Esophagus muscularis mucosa (tissue), 3 donors: Measurements from ENCODE around the gene BRMS1L.

ENCODE experiments used
- POLR2A ChIP-seq: fragments of 450-650 bp; IDR thresholded peaks from one replicate; pipeline ENCODE4 v1.6.1; 2017; ENCODE audit warnings: antibody characterized with exemption, moderate library complexity, mild to moderate bottlenecking, low read depth
- POLR2AphosphoS5 ChIP-seq, 2 donors: sonication (generic); formaldehyde crosslinking; IDR thresholded peaks; one replicate each; pipeline ENCODE4 v1.6.1; 2017; ENCODE audit warnings: antibody characterized with exemption in 2 of 2
- TF ChIP-seq, protein P1 (sequence below), 3 experiments: fragments of 200-600 bp in 2 of 3; fragments of 450-650 bp in 1 of 3; sonication (generic) in 2 of 3; IDR thresholded peaks; one replicate each; pipeline ENCODE4 v1.5.1; 2017 to 2019; ENCODE audit warnings: antibody characterized with exemption in 3 of 3, mild to moderate bottlenecking in 2 of 3, moderate library complexity in 1 of 3

DNA sequence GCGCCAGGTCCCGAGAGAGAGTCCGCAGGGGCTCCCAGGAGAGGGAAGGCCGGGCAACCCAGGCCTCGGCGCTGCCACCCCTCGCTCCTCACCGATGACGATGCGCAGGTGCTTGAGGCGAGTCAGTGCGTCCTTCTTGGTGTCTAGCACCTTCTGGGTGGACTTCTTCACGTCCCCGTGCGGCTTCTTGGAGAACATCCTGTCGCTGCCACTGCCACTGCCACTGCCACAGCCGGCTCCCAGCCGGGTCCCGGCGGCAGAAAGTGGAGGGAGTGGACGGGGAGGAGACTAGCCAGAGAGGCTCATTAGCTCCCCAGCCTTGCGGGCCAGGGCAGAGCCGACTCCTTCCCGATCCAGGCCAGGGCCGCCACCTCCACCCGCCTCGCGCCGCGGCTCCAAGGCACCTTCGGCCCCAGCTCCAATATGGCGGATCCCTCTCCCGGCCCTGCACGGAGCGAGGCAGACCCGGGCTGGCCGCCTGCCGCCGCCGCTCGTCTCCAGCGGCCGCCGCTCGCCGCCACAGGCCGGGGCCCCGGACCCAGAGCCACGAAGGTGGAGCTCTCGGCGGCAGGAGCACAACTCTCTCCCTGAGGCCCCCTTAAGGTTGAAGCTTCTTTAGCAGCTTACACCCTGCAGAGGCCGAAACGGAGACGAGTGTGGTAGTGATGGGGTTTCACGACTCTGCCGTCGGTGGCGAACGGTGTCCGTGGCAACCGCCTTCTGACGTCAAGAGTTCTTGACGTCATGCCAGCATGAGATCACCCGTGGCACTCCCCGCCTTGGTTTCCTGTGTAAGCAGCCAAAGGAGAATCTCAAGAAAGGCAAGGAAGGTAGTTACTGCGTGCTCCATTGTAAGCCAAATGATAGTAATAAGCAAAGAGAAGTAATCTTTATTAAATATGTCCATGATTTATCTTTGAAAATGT is 17.2 kb upstream of the BRMS1L start, which contains the start of gene RALGAPA1:
- TF ChIP-seq, protein P1, sequence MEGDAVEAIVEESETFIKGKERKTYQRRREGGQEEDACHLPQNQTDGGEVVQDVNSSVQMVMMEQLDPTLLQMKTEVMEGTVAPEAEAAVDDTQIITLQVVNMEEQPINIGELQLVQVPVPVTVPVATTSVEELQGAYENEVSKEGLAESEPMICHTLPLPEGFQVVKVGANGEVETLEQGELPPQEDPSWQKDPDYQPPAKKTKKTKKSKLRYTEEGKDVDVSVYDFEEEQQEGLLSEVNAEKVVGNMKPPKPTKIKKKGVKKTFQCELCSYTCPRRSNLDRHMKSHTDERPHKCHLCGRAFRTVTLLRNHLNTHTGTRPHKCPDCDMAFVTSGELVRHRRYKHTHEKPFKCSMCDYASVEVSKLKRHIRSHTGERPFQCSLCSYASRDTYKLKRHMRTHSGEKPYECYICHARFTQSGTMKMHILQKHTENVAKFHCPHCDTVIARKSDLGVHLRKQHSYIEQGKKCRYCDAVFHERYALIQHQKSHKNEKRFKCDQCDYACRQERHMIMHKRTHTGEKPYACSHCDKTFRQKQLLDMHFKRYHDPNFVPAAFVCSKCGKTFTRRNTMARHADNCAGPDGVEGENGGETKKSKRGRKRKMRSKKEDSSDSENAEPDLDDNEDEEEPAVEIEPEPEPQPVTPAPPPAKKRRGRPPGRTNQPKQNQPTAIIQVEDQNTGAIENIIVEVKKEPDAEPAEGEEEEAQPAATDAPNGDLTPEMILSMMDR (IDR thresholded peaks at IDR 0.05), result peak in 2 of 3 experiments; percentile 35 to 55
- TF ChIP-seq POLR2A (peak; percentile 54), POLR2AphosphoS5 (IDR thresholded peaks at IDR 0.05) (peak; percentile 93 to 97)
